Prostate gland (tissue), 2 donors: ENCODE data around the gene MCOLN1.

Experiments used
- CTCF ChIP-seq, 4 experiments: fragments of 200-600 bp in 2 of 4; fragments of 450-650 bp in 2 of 4; sonication (generic) in 2 of 4; IDR thresholded peaks; 1 replicate in 3 of 4; 2 replicates in 1 of 4; pipeline ENCODE4 v1.5.1; 2016 to 2019; ENCODE audit warnings: antibody characterized with exemption in 4 of 4, mild to moderate bottlenecking in 2 of 4, moderate library complexity in 2 of 4
- POLR2A ChIP-seq: fragments of 450-650 bp; IDR thresholded peaks from one replicate; pipeline ENCODE4 v1.6.1; 2016; ENCODE audit warnings: antibody characterized with exemption, mild to moderate bottlenecking
- POLR2AphosphoS5 ChIP-seq: sonication (generic); formaldehyde crosslinking; IDR thresholded peaks from one replicate; pipeline ENCODE4 v1.6.1; 2017; ENCODE audit warnings: antibody characterized with exemption

GRCh38 chr19:7476241-7476640, 46.2 kb upstream of the MCOLN1 start:
- TF ChIP-seq CTCF (IDR thresholded peaks at IDR 0.05) (no peak), POLR2AphosphoS5 (no peak), POLR2A (no peak)
